ENCODE measurements around the gene PFKFB3.

GRCh38 chr10:6200734-6201515 is 1.8 kb upstream of the PFKFB3 start:
- TF ChIP-seq BHLHE40 (IDR thresholded peaks at IDR 0.05; ENCODE audit: borderline replicate concordance) (no peak), FOXA1 (IDR thresholded peaks at IDR 0.05) (no peak), SUZ12 (IDR thresholded peaks at IDR 0.05) (no peak), PKNOX1 (IDR thresholded peaks at IDR 0.05) (no peak), L3MBTL2 (conservative IDR thresholded peaks at IDR 0.05) (peak; percentile 62; the same call in 1 of the 2 replicates), FOXM1 (IDR thresholded peaks at IDR 0.05; ENCODE audit: borderline replicate concordance) (no peak), FOXK2 (IDR thresholded peaks at IDR 0.05) (no peak), ZNF384 (IDR thresholded peaks at IDR 0.05) (no peak), HDGF (IDR thresholded peaks at IDR 0.05; ENCODE audit: borderline replicate concordance) (no peak), NFRKB (IDR thresholded peaks at IDR 0.05) (no peak), LEF1 (IDR thresholded peaks at IDR 0.05; ENCODE audit: borderline replicate concordance) (no peak), SP1 (IDR thresholded peaks at IDR 0.05) (no peak), ARNT (IDR thresholded peaks at IDR 0.05) (no peak), TARDBP (IDR thresholded peaks at IDR 0.05) (no peak)
